ENCODE data around the gene PTH2R. TPM values are rescaled to one million over a fixed set of nuclear protein-coding genes. Genes with fewer than 3 reads are reported as not detected.

Gene PTH2R
- total RNA-seq, 1 experiment from 2014 or later: 0.10 TPM

GRCh38 chr2:208509586-208509985 lies 103.0 kb downstream of the PTH2R start:
- in situ Hi-C loops (cut with HindIII; ENCODE audit: low pct_unique_long_range_greater_than_20kb, low sequenced_read_pairs) (no loop called here), intact Hi-C loops (cut with micrococcal nuclease; ENCODE audit: unreplicated experiment) (no loop called here)
- Histone ChIP-seq H3K36me3 (ENCODE audit: control insufficient read depth, insufficient read depth, low read length) (no peaks in the 10 kb centered on the region), H3K27me3 (ENCODE audit: control insufficient read depth, insufficient read depth, low read length) (no peaks in the 10 kb centered on the region), H3K27ac (ENCODE audit: low read length) (no peak overlapping the region), H3K9me3 (ENCODE audit: control insufficient read depth, insufficient read depth, low read depth, low read length) (no peaks in the 10 kb centered on the region), H3K4me1 (ENCODE audit: control insufficient read depth, insufficient read depth, low read length) (no peaks in the 10 kb centered on the region), H3K4me3 (ENCODE audit: low read depth in 2 of 2, low read length in 2 of 2) (no peak overlapping the region)
- BruUV-seq (replicated peaks): no TSS peak
- TF ChIP-seq REST (IDR thresholded peaks at IDR 0.05; ENCODE audit: insufficient read depth in 1 of 2, low read depth in 2 of 2, low read length in 1 of 2) (no peak), POLR2AphosphoS5 (IDR thresholded peaks at IDR 0.05; ENCODE audit: low read depth, low read length) (no peak), SIN3A (IDR thresholded peaks at IDR 0.05; ENCODE audit: borderline replicate concordance, insufficient read depth, low read depth, low read length) (no peak)
- TF ChIP-seq, protein P1, sequence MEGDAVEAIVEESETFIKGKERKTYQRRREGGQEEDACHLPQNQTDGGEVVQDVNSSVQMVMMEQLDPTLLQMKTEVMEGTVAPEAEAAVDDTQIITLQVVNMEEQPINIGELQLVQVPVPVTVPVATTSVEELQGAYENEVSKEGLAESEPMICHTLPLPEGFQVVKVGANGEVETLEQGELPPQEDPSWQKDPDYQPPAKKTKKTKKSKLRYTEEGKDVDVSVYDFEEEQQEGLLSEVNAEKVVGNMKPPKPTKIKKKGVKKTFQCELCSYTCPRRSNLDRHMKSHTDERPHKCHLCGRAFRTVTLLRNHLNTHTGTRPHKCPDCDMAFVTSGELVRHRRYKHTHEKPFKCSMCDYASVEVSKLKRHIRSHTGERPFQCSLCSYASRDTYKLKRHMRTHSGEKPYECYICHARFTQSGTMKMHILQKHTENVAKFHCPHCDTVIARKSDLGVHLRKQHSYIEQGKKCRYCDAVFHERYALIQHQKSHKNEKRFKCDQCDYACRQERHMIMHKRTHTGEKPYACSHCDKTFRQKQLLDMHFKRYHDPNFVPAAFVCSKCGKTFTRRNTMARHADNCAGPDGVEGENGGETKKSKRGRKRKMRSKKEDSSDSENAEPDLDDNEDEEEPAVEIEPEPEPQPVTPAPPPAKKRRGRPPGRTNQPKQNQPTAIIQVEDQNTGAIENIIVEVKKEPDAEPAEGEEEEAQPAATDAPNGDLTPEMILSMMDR (IDR thresholded peaks at IDR 0.05): no peak
- POLR2A ChIA-PET: no interaction called here
- ATAC-seq: no peak
- CTCF ChIA-PET: no interaction called here
- DNase-seq (ENCODE audit: low read depth, low spot score): no peak

DNA sequence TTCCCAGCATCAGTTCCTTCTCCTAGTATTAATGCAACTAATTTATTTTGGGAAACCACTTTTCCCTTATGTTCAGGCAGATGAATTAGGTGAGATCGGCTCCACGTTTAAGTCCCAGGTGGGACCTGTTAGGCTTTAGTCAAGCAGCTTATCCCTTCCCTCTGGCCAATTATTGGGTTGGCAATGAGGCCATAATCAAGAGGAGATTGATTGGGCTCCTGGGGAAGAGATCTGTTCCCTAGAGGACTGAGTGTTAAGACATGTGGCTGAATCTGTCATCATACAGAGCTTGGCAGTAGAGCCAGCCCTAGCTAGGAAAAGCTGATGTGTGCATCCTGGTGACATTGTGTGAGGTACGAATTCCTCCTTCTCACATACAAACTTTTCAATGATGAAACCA lies 104.4 kb downstream of the PTH2R start:
- ATAC-seq (no peak), DNase-seq (ENCODE audit: low read depth, low spot score) (no peak)
- POLR2A ChIA-PET: no interaction called here
- Histone ChIP-seq H3K4me3 (ENCODE audit: low read depth in 2 of 2, low read length in 2 of 2) (no peak overlapping the region), H3K27ac (ENCODE audit: low read length) (no peak overlapping the region), H3K4me1 (ENCODE audit: control insufficient read depth, insufficient read depth, low read length) (no peaks in the 10 kb centered on the region), H3K36me3 (ENCODE audit: control insufficient read depth, insufficient read depth, low read length) (no peaks in the 10 kb centered on the region), H3K27me3 (ENCODE audit: control insufficient read depth, insufficient read depth, low read length) (no peaks in the 10 kb centered on the region), H3K9me3 (ENCODE audit: control insufficient read depth, insufficient read depth, low read depth, low read length) (no peaks in the 10 kb centered on the region)
- in situ Hi-C loops (cut with HindIII; ENCODE audit: low pct_unique_long_range_greater_than_20kb, low sequenced_read_pairs): no loop called here
- CTCF ChIA-PET: no interaction called here
- no TSS peak for BruUV-seq (replicated peaks)
- no peak for TF ChIP-seq SIN3A (IDR thresholded peaks at IDR 0.05; ENCODE audit: borderline replicate concordance, insufficient read depth, low read depth, low read length)
- TF ChIP-seq, protein P1 (IDR thresholded peaks at IDR 0.05): no peak
- TF ChIP-seq REST (IDR thresholded peaks at IDR 0.05; ENCODE audit: insufficient read depth in 1 of 2, low read depth in 2 of 2, low read length in 1 of 2): no peak
- TF ChIP-seq TCF7L2 (IDR thresholded peaks at IDR 0.05; ENCODE audit: low read depth, low read length): no peak
- TF ChIP-seq POLR2AphosphoS5 (IDR thresholded peaks at IDR 0.05; ENCODE audit: low read depth, low read length): no peak
- intact Hi-C loops (cut with micrococcal nuclease; ENCODE audit: unreplicated experiment): no loop called here

Measured in Panc1 (cell line).